SK-N-SH (cell line): ENCODE data around the gene PRELP. TPM values are rescaled to one million over a fixed set of nuclear protein-coding genes. Genes with fewer than 3 reads are reported as not detected.

Experiments
- CTCF ChIA-PET: fragments of 300-600, 350-600 bp; formaldehyde crosslinking; extraction: SDS; loops from one replicate; lab custom pipeline; 2021; lab: Yijun Ruan, JAX
- POLR2A ChIA-PET: fragments of 350-600 bp; sonication (Branson Sonifier 250); formaldehyde crosslinking; extraction: SDS; loops from one replicate; lab custom pipeline; 2020; ENCODE audit warnings: antibody characterized with exemption, inconsistent platforms; lab: Yijun Ruan, JAX
- DNase-seq: peaks from one replicate; pipeline ENCODE4 v3.0.0; 2012
- H2AFZ ChIP-seq: fragments of 200-600 bp; sonication (generic); 2 replicates; pipeline ENCODE4 v1.8.1; 2016; ENCODE audit warnings: antibody characterized with exemption, mild to moderate bottlenecking, low read depth
- H3F3A ChIP-seq: fragments of 200-600 bp; sonication (generic); replicated peaks from 2 replicates; pipeline ENCODE3; 2016; ENCODE audit warnings: antibody characterized with exemption, mild to moderate bottlenecking; ENCODE audit not compliant: insufficient read depth
- H3K27ac ChIP-seq, 2 experiments: fragments of 200-500 bp in 1 of 2; fragments of 200-600 bp in 1 of 2; sonication (Bioruptor generic) in 1 of 2; sonication (generic), shearing (Covaris generic) in 1 of 2; 2 replicates each; pipeline versions ENCODE4 v1.5.1 to v1.6.1; 2014 to 2016; ENCODE audit warnings: low read depth in 2 of 2, inconsistent platforms in 1 of 2, low read length in 1 of 2, mild to moderate bottlenecking in 1 of 2, mixed read lengths in 1 of 2
- H3K27me3 ChIP-seq: fragments of 200-600 bp; sonication (generic), shearing (Covaris generic); 2 replicates; pipeline ENCODE4 v1.6.1; 2016; ENCODE audit warnings: mixed run types; ENCODE audit not compliant: insufficient read depth
- H3K36me3 ChIP-seq, 2 experiments: fragments of 200-500 bp in 1 of 2; fragments of 200-600 bp in 1 of 2; sonication (Bioruptor generic) in 1 of 2; sonication (generic) in 1 of 2; replicated peaks in 1 of 2; 2 replicates each; pipeline versions ENCODE3 to v1.5.1; 2014 to 2016; ENCODE audit warnings: low read length in 1 of 2, mild to moderate bottlenecking in 1 of 2; ENCODE audit not compliant: insufficient read depth in 2 of 2, control insufficient read depth in 1 of 2
- H3K4me1 ChIP-seq, 2 experiments: fragments of 200-500 bp in 1 of 2; fragments of 200-600 bp in 1 of 2; sonication (Bioruptor generic) in 1 of 2; sonication (generic), shearing (Covaris generic) in 1 of 2; 2 replicates each; pipeline versions ENCODE4 v1.5.1 to v1.6.1; 2014 to 2016; ENCODE audit warnings: low read depth in 1 of 2, low read length in 1 of 2, mixed run types in 1 of 2; ENCODE audit not compliant: insufficient read depth in 2 of 2, control insufficient read depth in 1 of 2
- H3K4me2 ChIP-seq: fragments of 200-600 bp; sonication (generic), shearing (Covaris generic); 2 replicates; pipeline ENCODE4 v1.6.1; 2017; ENCODE audit warnings: mixed run types
- H3K4me3 ChIP-seq, 2 experiments: fragments of 200-500 bp in 1 of 2; fragments of 200-600 bp in 1 of 2; sonication (Bioruptor generic) in 1 of 2; sonication (generic), shearing (Covaris generic) in 1 of 2; 2 replicates each; pipeline versions ENCODE4 v1.5.1 to v1.8.1; 2014 to 2016; ENCODE audit warnings: low read depth in 2 of 2, inconsistent platforms in 1 of 2, low read length in 1 of 2, mild to moderate bottlenecking in 1 of 2, mixed read lengths in 1 of 2, moderate library complexity in 1 of 2
- H3K79me2 ChIP-seq: fragments of 200-600 bp; sonication (generic); 2 replicates; pipeline ENCODE4 v1.8.1; 2017; ENCODE audit warnings: mild to moderate bottlenecking; ENCODE audit not compliant: insufficient read depth
- H3K9ac ChIP-seq: fragments of 200-600 bp; sonication (generic); 2 replicates; pipeline ENCODE4 v1.6.1; 2017; ENCODE audit warnings: mixed run types
- H3K9me2 ChIP-seq: fragments of 200-600 bp; sonication (generic); 2 replicates; pipeline ENCODE4 v1.6.1; 2017; ENCODE audit warnings: mixed run types
- H3K9me3 ChIP-seq: fragments of 200-600 bp; sonication (generic); 2 replicates; pipeline ENCODE4 v1.6.1; 2017; ENCODE audit warnings: mixed run types, mild to moderate bottlenecking, moderate library complexity
- H4K20me1 ChIP-seq: fragments of 200-600 bp; sonication (generic); 2 replicates; pipeline ENCODE4 v1.6.1; 2017; ENCODE audit warnings: mild to moderate bottlenecking, mixed run types; ENCODE audit not compliant: insufficient read depth
- CHD2 ChIP-seq: fragments of 150-350 bp; IDR thresholded peaks from 2 replicates; pipeline ENCODE4 v1.6.1; 2018; ENCODE audit warnings: low read length; ENCODE audit not compliant: partially characterized antibody
- ELF1 ChIP-seq: IDR thresholded peaks from 2 replicates; pipeline ENCODE4 v1.4.0; 2012
- FOSL2 ChIP-seq: IDR thresholded peaks from 2 replicates; pipeline ENCODE4 v1.4.0; 2012; ENCODE audit warnings: low read depth, mild to moderate bottlenecking, moderate library complexity, borderline replicate concordance
- FOXJ3 ChIP-seq: sonication (generic); formaldehyde crosslinking; IDR thresholded peaks from 2 replicates; pipeline ENCODE4 v1.5.1; 2020; ENCODE audit warnings: mild to moderate bottlenecking, missing genetic modification reagents
- GATA2 ChIP-seq: sonication (generic); formaldehyde crosslinking; IDR thresholded peaks from 2 replicates; pipeline ENCODE4 v1.5.0; 2020; ENCODE audit warnings: mild to moderate bottlenecking, missing genetic modification reagents
- JUND ChIP-seq: IDR thresholded peaks from 2 replicates; pipeline ENCODE4 v1.4.0; 2012
- MXI1 ChIP-seq: IDR thresholded peaks from 2 replicates; pipeline ENCODE4 v1.6.1; 2012; ENCODE audit warnings: mild to moderate bottlenecking, low read depth, low read length, improper control_type of control experiment
- NRF1 ChIP-seq: IDR thresholded peaks from 2 replicates; pipeline ENCODE4 v1.6.1; 2012; ENCODE audit warnings: low read depth, mild to moderate bottlenecking, low read length
- RCOR1 ChIP-seq: fragments of 150-350 bp; IDR thresholded peaks from 2 replicates; pipeline ENCODE4 v1.6.1; 2017; ENCODE audit warnings: antibody characterized with exemption, low read length
- RFX5 ChIP-seq: IDR thresholded peaks from 2 replicates; pipeline ENCODE4 v1.6.1; 2012; ENCODE audit warnings: mild to moderate bottlenecking, improper control_type of control experiment, low read length
- RXRA ChIP-seq: IDR thresholded peaks from 2 replicates; pipeline ENCODE4 v1.4.0; 2012; ENCODE audit warnings: low read depth, mild to moderate bottlenecking, borderline replicate concordance
- SIN3A ChIP-seq: IDR thresholded peaks from 2 replicates; pipeline ENCODE4 v1.6.1; 2012; ENCODE audit warnings: low read depth, mild to moderate bottlenecking, low read length, moderate library complexity, borderline replicate concordance
- SMC3 ChIP-seq: IDR thresholded peaks from 2 replicates; pipeline ENCODE4 v1.6.1; 2012; ENCODE audit warnings: low read depth, low read length, improper control_type of control experiment
- TAF1 ChIP-seq: IDR thresholded peaks from 2 replicates; pipeline ENCODE4 v1.6.1; 2012; ENCODE audit warnings: low read depth, mild to moderate bottlenecking, low read length, moderate library complexity, borderline replicate concordance
- TCF12 ChIP-seq: IDR thresholded peaks from 2 replicates; pipeline ENCODE4 v1.4.0; 2012
- YY1 ChIP-seq: IDR thresholded peaks from 2 replicates; pipeline ENCODE4 v1.4.0; 2012; ENCODE audit warnings: low read depth, mild to moderate bottlenecking
- WGBS: methylation state at CpG from one replicate; pipeline ENCODE4 v1.1.6; 2017; ENCODE audit warnings: low lambda C conversion rate; 5-methylcytosine and 5-hydroxymethylcytosine counted together
- polyA plus RNA-seq, 3 experiments: library from polyadenylated mRNA; depleted of rRNA; stranded (reverse); fragments of >200 nt; gene quantifications; 2 replicates each; pipeline ENCODE4 v1.2.3, GENCODE V29; 2012
- TF ChIP-seq, protein P1 (sequence below): IDR thresholded peaks from 2 replicates; pipeline ENCODE4 v1.4.0; 2012; ENCODE audit warnings: low read depth, borderline replicate concordance
- TF ChIP-seq, protein P2 (sequence below): IDR thresholded peaks from 2 replicates; pipeline ENCODE4 v1.4.0; 2012; ENCODE audit warnings: low read depth
- TF ChIP-seq, protein P3 (sequence below): fragments of 200-600 bp; sonication (generic); IDR thresholded peaks from 2 replicates; pipeline ENCODE4 v1.6.1; 2017; ENCODE audit warnings: antibody characterized with exemption, mild to moderate bottlenecking, moderate library complexity
- TF ChIP-seq, protein P4 (sequence below): IDR thresholded peaks from 2 replicates; pipeline ENCODE4; 2012
- TF ChIP-seq, protein P5 (sequence below): IDR thresholded peaks from 2 replicates; pipeline ENCODE4 v1.6.1; 2012; ENCODE audit warnings: mild to moderate bottlenecking, low read depth, low read length, moderate library complexity

The PRELP gene
- polyA plus RNA-seq, 1 of the 3 experiments (the other 2 are of a cell fraction) = 0.48 TPM

DNA sequence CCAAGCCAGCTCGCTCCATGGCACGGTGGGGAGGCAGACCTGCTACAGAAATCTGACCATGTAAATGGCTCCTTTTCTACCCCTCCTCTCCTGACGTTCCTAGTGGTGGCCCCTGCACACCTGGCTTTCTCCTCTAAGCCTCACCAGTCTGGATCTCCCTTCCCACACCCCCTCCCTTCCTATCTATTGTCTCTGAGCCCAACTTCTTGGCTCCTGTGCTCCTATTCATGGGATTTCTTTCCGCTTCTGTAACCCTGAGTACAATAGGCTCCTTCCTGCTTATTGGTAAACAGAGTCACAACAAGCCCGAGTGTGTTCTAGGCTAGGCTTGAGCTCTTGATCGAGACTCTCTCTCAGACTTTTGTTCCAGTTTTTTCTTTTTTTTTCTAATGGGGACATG, 35.9 kb downstream of the PRELP start:
- H3K9me3 ChIP-seq = no peaks in the 10 kb centered on the region
- H3K9ac ChIP-seq = peak overlapping the region; percentile 82; the same call in 1 of the 2 replicates
- CTCF ChIA-PET = interaction anchor here (11.2 kb wide), 1 partner anchor 190 kb away, joined by 222 read pairs; no protein-coding TSS in a partner anchor
- H2AFZ ChIP-seq = no peak overlapping the region
- H3K79me2 ChIP-seq = peaks cover 4% of the 10 kb centered on the region; the same call in 1 of the 2 replicates
- peaks cover 17% of the 10 kb centered on the region for H3F3A ChIP-seq
- POLR2A ChIA-PET = no interaction called here
- no peaks in the 10 kb centered on the region for H3K36me3 ChIP-seq
- TF ChIP-seq, protein P1, sequence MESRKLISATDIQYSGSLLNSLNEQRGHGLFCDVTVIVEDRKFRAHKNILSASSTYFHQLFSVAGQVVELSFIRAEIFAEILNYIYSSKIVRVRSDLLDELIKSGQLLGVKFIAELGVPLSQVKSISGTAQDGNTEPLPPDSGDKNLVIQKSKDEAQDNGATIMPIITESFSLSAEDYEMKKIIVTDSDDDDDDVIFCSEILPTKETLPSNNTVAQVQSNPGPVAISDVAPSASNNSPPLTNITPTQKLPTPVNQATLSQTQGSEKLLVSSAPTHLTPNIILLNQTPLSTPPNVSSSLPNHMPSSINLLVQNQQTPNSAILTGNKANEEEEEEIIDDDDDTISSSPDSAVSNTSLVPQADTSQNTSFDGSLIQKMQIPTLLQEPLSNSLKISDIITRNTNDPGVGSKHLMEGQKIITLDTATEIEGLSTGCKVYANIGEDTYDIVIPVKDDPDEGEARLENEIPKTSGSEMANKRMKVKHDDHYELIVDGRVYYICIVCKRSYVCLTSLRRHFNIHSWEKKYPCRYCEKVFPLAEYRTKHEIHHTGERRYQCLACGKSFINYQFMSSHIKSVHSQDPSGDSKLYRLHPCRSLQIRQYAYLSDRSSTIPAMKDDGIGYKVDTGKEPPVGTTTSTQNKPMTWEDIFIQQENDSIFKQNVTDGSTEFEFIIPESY = no peak
- no peak for TF ChIP-seq FOXJ3
- no peak for TF ChIP-seq TAF1
- no peak for TF ChIP-seq CHD2
- no peak for TF ChIP-seq TCF12
- TF ChIP-seq MXI1 = no peak
- TF ChIP-seq, protein P2, sequence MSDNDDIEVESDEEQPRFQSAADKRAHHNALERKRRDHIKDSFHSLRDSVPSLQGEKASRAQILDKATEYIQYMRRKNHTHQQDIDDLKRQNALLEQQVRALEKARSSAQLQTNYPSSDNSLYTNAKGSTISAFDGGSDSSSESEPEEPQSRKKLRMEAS = no peak
- no peak for TF ChIP-seq YY1
- TF ChIP-seq SMC3 = no peak
- TF ChIP-seq SIN3A = no peak
- no peak for TF ChIP-seq JUND
- no peak for TF ChIP-seq NRF1
- TF ChIP-seq ELF1 = no peak
- DNase-seq = no peak
- H3K4me1 ChIP-seq = peaks cover 42 to 49% of the 10 kb centered on the region in 2 experiments
- no peaks in the 10 kb centered on the region for H3K9me2 ChIP-seq
- H3K4me3 ChIP-seq = no peak overlapping the region
- no peaks in the 10 kb centered on the region for H4K20me1 ChIP-seq
- no peak overlapping the region for H3K4me2 ChIP-seq
- H3K27me3 ChIP-seq = no peaks in the 10 kb centered on the region
- peak overlapping the region in 1 of 2 experiments; percentile 99; a peak in 2 of 4 replicates for H3K27ac ChIP-seq
- WGBS = 88% methylated on average over 6 of the region's 6 CpGs

DNA sequence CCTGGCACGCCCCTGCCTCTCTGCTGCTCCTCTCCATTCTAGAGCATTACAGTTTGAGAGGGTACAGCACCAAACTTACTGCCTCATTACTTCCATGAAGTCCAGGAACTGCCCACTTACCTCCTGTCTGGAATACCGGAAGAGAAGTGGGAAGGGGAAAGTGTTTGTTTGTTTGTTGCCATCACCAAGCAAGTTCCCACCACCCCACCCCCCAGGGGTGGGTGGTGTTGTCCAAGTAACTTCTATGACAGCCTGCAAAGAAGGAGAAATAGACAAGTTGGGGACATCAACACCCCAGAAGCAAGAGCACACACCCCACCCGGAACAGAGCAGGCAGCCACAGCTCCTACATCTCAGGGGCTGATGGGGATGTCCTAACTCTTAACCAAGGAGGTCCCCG, 36.3 kb downstream of the PRELP start:
- H3K4me3 ChIP-seq = no peak overlapping the region
- peak overlapping the region; percentile 75 for H3K4me2 ChIP-seq
- no peaks in the 10 kb centered on the region for H3K9me3 ChIP-seq
- POLR2A ChIA-PET = no interaction called here
- peaks cover 17% of the 10 kb centered on the region for H3F3A ChIP-seq
- H3K36me3 ChIP-seq = no peaks in the 10 kb centered on the region
- no peaks in the 10 kb centered on the region for H3K27me3 ChIP-seq
- 96% methylated on average over 4 of the region's 4 CpGs for WGBS
- H2AFZ ChIP-seq = no peak overlapping the region
- H3K9ac ChIP-seq = peak overlapping the region; percentile 82
- H3K79me2 ChIP-seq = peaks cover 4% of the 10 kb centered on the region; the same call in 1 of the 2 replicates
- H3K4me1 ChIP-seq = peaks cover 38 to 45% of the 10 kb centered on the region in 2 experiments
- no peaks in the 10 kb centered on the region for H3K9me2 ChIP-seq
- H4K20me1 ChIP-seq = no peaks in the 10 kb centered on the region
- DNase-seq = no peak
- H3K27ac ChIP-seq = peak overlapping the region; percentile 72 to 99
- CTCF ChIA-PET = interaction anchor here (11.2 kb wide), 1 partner anchor 190 kb away, joined by 222 read pairs; no protein-coding TSS in a partner anchor
- TF ChIP-seq GATA2 (CRISPR knock-in tag) (no peak), ELF1 (no peak), RXRA (no peak), RFX5 (no peak), FOSL2 (no peak), RCOR1 (no peak)
- TF ChIP-seq, protein P3, sequence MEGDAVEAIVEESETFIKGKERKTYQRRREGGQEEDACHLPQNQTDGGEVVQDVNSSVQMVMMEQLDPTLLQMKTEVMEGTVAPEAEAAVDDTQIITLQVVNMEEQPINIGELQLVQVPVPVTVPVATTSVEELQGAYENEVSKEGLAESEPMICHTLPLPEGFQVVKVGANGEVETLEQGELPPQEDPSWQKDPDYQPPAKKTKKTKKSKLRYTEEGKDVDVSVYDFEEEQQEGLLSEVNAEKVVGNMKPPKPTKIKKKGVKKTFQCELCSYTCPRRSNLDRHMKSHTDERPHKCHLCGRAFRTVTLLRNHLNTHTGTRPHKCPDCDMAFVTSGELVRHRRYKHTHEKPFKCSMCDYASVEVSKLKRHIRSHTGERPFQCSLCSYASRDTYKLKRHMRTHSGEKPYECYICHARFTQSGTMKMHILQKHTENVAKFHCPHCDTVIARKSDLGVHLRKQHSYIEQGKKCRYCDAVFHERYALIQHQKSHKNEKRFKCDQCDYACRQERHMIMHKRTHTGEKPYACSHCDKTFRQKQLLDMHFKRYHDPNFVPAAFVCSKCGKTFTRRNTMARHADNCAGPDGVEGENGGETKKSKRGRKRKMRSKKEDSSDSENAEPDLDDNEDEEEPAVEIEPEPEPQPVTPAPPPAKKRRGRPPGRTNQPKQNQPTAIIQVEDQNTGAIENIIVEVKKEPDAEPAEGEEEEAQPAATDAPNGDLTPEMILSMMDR = no peak
- TF ChIP-seq, protein P4, sequence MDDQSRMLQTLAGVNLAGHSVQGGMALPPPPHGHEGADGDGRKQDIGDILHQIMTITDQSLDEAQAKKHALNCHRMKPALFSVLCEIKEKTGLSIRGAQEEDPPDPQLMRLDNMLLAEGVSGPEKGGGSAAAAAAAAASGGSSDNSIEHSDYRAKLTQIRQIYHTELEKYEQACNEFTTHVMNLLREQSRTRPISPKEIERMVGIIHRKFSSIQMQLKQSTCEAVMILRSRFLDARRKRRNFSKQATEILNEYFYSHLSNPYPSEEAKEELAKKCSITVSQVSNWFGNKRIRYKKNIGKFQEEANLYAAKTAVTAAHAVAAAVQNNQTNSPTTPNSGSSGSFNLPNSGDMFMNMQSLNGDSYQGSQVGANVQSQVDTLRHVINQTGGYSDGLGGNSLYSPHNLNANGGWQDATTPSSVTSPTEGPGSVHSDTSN = no peak
- TF ChIP-seq, protein P5, sequence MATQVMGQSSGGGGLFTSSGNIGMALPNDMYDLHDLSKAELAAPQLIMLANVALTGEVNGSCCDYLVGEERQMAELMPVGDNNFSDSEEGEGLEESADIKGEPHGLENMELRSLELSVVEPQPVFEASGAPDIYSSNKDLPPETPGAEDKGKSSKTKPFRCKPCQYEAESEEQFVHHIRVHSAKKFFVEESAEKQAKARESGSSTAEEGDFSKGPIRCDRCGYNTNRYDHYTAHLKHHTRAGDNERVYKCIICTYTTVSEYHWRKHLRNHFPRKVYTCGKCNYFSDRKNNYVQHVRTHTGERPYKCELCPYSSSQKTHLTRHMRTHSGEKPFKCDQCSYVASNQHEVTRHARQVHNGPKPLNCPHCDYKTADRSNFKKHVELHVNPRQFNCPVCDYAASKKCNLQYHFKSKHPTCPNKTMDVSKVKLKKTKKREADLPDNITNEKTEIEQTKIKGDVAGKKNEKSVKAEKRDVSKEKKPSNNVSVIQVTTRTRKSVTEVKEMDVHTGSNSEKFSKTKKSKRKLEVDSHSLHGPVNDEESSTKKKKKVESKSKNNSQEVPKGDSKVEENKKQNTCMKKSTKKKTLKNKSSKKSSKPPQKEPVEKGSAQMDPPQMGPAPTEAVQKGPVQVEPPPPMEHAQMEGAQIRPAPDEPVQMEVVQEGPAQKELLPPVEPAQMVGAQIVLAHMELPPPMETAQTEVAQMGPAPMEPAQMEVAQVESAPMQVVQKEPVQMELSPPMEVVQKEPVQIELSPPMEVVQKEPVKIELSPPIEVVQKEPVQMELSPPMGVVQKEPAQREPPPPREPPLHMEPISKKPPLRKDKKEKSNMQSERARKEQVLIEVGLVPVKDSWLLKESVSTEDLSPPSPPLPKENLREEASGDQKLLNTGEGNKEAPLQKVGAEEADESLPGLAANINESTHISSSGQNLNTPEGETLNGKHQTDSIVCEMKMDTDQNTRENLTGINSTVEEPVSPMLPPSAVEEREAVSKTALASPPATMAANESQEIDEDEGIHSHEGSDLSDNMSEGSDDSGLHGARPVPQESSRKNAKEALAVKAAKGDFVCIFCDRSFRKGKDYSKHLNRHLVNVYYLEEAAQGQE = no peak
